Nephron (organoid): ENCODE data around the gene PPP1R3G.

ENCODE experiments used
- H3K27ac Mint-ChIP-seq, 3 experiments: 2 replicates each; pipeline ENCODE4 v1.8.0; 2020; ENCODE audit warnings: mixed read lengths in 3 of 3, mild to moderate bottlenecking in 2 of 3, moderate library complexity in 1 of 3
- H3K27me3 Mint-ChIP-seq: 2 replicates; pipeline ENCODE4 v1.8.0; 2021; ENCODE audit warnings: low read depth, mild to moderate bottlenecking, moderate library complexity, mixed read lengths
- H3K36me3 Mint-ChIP-seq: 2 replicates; pipeline ENCODE4 v1.8.0; 2020; ENCODE audit warnings: low read depth, mixed read lengths
- H3K4me1 Mint-ChIP-seq: 2 replicates; pipeline ENCODE4 v1.8.0; 2020; ENCODE audit warnings: mixed read lengths
- H3K4me3 Mint-ChIP-seq, 3 experiments: 2 replicates each; pipeline ENCODE4 v1.8.0; 2020; ENCODE audit warnings: mild to moderate bottlenecking in 3 of 3, mixed read lengths in 3 of 3, moderate library complexity in 2 of 3
- H3K9me3 Mint-ChIP-seq: 2 replicates; pipeline ENCODE4 v1.8.0; 2020; ENCODE audit warnings: mixed read lengths
- TF ChIP-seq, protein P1 (sequence below), 3 experiments: fragments of 200-600 bp; sonication (generic); IDR thresholded peaks; one replicate each; pipeline ENCODE4 v1.5.0; 2021; ENCODE audit warnings: antibody characterized with exemption in 3 of 3; ENCODE audit not compliant: unreplicated experiment in 3 of 3

Gene PPP1R3G

DNA sequence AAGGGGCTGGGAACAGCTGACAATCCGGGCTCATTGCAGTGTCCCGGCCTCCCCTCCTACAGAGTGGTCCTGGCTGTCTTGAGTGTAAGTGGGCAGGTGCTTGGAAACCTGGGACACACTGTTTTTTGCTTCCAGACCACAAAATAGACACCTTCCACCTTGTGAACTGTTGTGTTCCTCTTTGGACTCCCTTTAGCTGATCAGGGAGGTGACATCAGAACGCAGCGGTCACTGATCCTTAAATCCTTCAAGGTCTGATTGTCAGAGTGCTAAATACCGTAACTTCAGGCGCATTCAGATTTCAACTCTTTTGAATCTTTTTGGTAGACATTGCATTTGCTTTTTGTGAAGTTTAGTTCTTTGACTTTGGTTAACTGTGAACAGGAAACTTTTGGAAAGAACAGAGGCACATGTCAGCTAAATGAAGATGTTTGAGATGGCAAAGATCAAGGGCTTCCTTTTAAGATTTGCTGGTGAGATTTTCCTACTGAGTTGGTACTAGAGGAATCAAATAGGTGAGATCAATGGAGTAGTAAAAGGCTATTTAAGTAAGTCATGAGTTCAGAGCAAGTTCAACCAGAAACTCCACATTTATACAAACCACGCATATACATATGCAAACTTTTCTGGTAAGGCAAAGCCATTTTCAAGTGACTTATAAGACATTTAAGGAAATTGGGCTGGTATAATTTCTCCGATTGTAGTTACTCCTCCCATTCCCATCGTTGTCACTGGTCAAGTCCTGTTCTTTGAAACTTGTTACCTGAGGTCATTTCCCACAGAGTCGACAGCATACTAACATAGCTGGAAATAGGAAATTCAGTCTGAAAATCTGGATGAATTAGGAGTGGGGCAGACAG is 6.3 kb downstream of the PPP1R3G start:
- peaks cover 4% of the 10 kb centered on the region for H3K4me1 Mint-ChIP-seq
- H3K9me3 Mint-ChIP-seq = no peaks in the 10 kb centered on the region
- H3K4me3 Mint-ChIP-seq = no peak overlapping the region
- TF ChIP-seq, protein P1, sequence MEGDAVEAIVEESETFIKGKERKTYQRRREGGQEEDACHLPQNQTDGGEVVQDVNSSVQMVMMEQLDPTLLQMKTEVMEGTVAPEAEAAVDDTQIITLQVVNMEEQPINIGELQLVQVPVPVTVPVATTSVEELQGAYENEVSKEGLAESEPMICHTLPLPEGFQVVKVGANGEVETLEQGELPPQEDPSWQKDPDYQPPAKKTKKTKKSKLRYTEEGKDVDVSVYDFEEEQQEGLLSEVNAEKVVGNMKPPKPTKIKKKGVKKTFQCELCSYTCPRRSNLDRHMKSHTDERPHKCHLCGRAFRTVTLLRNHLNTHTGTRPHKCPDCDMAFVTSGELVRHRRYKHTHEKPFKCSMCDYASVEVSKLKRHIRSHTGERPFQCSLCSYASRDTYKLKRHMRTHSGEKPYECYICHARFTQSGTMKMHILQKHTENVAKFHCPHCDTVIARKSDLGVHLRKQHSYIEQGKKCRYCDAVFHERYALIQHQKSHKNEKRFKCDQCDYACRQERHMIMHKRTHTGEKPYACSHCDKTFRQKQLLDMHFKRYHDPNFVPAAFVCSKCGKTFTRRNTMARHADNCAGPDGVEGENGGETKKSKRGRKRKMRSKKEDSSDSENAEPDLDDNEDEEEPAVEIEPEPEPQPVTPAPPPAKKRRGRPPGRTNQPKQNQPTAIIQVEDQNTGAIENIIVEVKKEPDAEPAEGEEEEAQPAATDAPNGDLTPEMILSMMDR (IDR thresholded peaks at IDR 0.05; ENCODE audit: unreplicated experiment in 3 of 3) = no peak
- H3K36me3 Mint-ChIP-seq = no peaks in the 10 kb centered on the region
- no peak overlapping the region for H3K27ac Mint-ChIP-seq
- peaks cover 16% of the 10 kb centered on the region for H3K27me3 Mint-ChIP-seq

DNA sequence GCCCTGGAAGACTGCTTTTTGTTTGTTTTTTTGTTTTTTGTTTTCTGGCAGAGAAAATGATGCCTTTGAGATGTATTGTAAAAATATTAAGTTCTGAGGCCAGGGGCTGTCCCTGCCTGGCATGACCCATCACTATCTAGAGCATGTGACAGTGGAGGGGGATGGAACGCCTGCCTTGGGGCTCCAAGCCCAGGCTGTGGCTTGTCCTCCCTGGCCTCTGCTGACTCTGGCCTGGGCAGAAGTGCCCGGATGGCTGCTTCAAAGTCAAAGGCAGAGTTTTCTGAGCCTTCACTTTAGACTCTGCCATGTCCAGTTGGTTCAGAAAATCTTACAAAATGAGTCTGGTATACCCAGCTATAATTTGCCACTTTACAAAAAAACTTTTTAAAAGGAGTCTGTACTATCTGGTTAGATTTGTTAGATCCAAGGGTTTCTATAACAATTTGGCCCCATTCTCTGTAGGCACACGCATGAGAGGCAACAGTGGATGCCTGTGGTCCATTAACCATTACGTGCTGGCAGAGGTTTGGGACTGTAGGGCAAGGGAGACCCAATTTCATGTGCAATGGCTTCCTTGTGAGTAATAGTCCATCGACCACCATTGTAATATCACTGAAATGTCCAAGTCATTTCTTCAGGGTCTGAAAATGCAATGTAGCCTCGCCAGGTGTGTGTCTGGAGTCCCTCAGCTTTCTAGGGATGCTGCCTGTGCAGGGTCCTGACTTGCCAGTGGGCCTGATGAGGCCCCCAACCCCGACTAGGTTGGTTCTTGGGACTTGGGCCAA is 8.3 kb downstream of the PPP1R3G start:
- TF ChIP-seq, protein P1 (IDR thresholded peaks at IDR 0.05; ENCODE audit: unreplicated experiment in 3 of 3) = no peak
- H3K4me3 Mint-ChIP-seq = no peak overlapping the region

DNA sequence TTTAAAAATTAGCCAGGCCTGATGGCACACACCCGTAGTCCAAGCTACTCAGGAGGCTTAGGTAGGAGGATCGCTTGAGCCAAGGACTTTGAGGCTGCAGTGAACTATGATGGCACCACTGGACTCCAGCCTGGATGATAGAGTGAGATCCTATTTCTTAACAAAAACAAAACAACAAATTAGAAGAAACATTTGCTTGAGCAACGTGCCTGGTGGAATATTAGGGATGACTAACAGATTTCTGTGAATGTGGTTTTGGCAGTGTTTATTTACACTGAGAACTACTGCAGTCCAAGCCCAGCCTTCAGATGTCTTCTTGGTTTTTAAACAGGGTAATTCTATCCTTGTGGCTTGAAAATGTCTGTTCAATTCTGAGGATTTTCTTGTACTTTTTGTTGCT is 9.2 kb downstream of the PPP1R3G start:
- TF ChIP-seq, protein P1 (IDR thresholded peaks at IDR 0.05; ENCODE audit: unreplicated experiment in 3 of 3) = no peak
- Mint-ChIP-seq H3K36me3 (no peaks in the 10 kb centered on the region), H3K4me3 (no peak overlapping the region), H3K4me1 (peaks cover 4% of the 10 kb centered on the region), H3K27ac (no peak overlapping the region), H3K27me3 (peaks cover 5% of the 10 kb centered on the region), H3K9me3 (no peaks in the 10 kb centered on the region)

More for the DNA sequence above, 8.3 kb downstream of the PPP1R3G start:
- peaks cover 5% of the 10 kb centered on the region for H3K27me3 Mint-ChIP-seq
- H3K36me3 Mint-ChIP-seq = no peaks in the 10 kb centered on the region
- no peaks in the 10 kb centered on the region for H3K9me3 Mint-ChIP-seq
- H3K4me1 Mint-ChIP-seq = peaks cover 4% of the 10 kb centered on the region
- H3K27ac Mint-ChIP-seq = no peak overlapping the region

DNA sequence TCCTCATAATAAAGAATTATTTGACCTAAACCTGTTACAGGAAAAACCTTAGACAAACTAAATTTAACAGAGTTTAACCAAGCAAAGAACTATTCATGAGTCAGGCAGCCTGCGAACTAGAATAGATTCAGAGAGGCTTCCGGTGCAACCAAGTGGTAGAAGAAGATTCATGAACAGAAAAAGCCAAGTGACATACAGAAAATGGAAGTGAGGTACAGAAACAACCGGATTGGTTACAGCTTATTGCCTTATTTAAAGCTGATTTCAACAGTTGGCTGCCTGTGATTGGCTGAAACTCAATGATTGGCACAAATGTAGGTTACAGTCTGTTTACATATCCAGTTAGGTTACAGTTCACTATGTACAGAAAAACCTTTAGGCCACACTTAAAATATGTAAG is 10.1 kb downstream of the PPP1R3G start:
- TF ChIP-seq, protein P1 (IDR thresholded peaks at IDR 0.05; ENCODE audit: unreplicated experiment in 3 of 3) = no peak
- peaks cover 3% of the 10 kb centered on the region for H3K27me3 Mint-ChIP-seq
- H3K4me1 Mint-ChIP-seq = peaks cover 4% of the 10 kb centered on the region
- no peaks in the 10 kb centered on the region for H3K36me3 Mint-ChIP-seq
- H3K9me3 Mint-ChIP-seq = no peaks in the 10 kb centered on the region
- H3K27ac Mint-ChIP-seq = no peak overlapping the region
- H3K4me3 Mint-ChIP-seq = no peak overlapping the region

DNA sequence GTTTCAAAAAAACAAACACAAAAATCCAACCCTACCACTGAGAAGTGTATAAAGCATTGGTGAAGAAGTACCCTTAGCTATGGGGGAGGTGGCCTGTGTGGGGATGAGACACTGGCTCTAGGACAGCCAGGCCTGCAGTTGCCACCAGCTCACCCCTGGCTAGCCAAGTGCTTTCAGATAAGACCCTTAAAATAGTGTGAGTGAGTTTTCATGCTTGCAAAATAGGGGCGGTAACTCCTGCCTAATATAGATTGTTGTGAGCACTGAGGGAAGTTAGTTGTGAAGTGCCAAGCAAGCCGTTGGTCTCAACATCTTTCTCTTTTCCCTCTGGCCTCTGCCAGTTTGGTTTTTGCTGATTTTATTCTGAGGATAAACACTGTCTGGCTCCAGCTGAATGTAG is 11.3 kb downstream of the PPP1R3G start:
- H3K27me3 Mint-ChIP-seq = no peaks in the 10 kb centered on the region
- no peak overlapping the region for H3K4me3 Mint-ChIP-seq
- H3K4me1 Mint-ChIP-seq = peaks cover 4% of the 10 kb centered on the region
- H3K27ac Mint-ChIP-seq = no peak overlapping the region
- H3K9me3 Mint-ChIP-seq = no peaks in the 10 kb centered on the region
- H3K36me3 Mint-ChIP-seq = no peaks in the 10 kb centered on the region
- TF ChIP-seq, protein P1 (IDR thresholded peaks at IDR 0.05; ENCODE audit: unreplicated experiment in 3 of 3) = no peak
